Omental fat pad (tissue), 4 donors: ENCODE results near the gene SLCO3A1. TPM values are rescaled to one million over a fixed set of nuclear protein-coding genes. Genes with fewer than 3 reads are reported as not detected.
A peak's percentile ranks its signal among the peaks of the same experiment; 100 is the strongest.

Experiments used
- ATAC-seq: fragments of 150-250 bp; one replicate; pipeline ENCODE4 v1.9.1; 2016; ENCODE audit warnings: mild to moderate bottlenecking, moderate library complexity; ENCODE audit not compliant: low FRiP score
- DNase-seq: peaks from one replicate; pipeline ENCODE4 v3.0.0-alpha.2; 2019; ENCODE audit warnings: low spot score
- total RNA-seq, 4 donors: library from RNA; depleted of rRNA; stranded (reverse); fragments of >200 nt; gene quantifications; one replicate each; pipeline ENCODE4 v1.1.0, GENCODE V29; 2016
- TF ChIP-seq, protein P1 (sequence below), 3 donors: fragments of 450-650 bp; IDR thresholded peaks; one replicate each; pipeline ENCODE4 v1.5.1; 2016 to 2017; ENCODE audit warnings: antibody characterized with exemption in 3 of 3, mild to moderate bottlenecking in 3 of 3, moderate library complexity in 2 of 3

Gene SLCO3A1
- total RNA-seq, 4 donors from 2014 or later: 12.3 to 21.8 (median 14.8) TPM

GRCh38 chr15:92020207-92020606 lies 166.7 kb downstream of the SLCO3A1 start:
- DNase-seq (no peak), ATAC-seq (peak; percentile 27)
- TF ChIP-seq, protein P1, sequence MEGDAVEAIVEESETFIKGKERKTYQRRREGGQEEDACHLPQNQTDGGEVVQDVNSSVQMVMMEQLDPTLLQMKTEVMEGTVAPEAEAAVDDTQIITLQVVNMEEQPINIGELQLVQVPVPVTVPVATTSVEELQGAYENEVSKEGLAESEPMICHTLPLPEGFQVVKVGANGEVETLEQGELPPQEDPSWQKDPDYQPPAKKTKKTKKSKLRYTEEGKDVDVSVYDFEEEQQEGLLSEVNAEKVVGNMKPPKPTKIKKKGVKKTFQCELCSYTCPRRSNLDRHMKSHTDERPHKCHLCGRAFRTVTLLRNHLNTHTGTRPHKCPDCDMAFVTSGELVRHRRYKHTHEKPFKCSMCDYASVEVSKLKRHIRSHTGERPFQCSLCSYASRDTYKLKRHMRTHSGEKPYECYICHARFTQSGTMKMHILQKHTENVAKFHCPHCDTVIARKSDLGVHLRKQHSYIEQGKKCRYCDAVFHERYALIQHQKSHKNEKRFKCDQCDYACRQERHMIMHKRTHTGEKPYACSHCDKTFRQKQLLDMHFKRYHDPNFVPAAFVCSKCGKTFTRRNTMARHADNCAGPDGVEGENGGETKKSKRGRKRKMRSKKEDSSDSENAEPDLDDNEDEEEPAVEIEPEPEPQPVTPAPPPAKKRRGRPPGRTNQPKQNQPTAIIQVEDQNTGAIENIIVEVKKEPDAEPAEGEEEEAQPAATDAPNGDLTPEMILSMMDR (IDR thresholded peaks at IDR 0.05): no peak

GRCh38 chr15:92020804-92021203 lies 167.3 kb downstream of the SLCO3A1 start:
- DNase-seq: no peak
- peak; percentile 62 for ATAC-seq
- TF ChIP-seq, protein P1 (IDR thresholded peaks at IDR 0.05): no peak

DNA sequence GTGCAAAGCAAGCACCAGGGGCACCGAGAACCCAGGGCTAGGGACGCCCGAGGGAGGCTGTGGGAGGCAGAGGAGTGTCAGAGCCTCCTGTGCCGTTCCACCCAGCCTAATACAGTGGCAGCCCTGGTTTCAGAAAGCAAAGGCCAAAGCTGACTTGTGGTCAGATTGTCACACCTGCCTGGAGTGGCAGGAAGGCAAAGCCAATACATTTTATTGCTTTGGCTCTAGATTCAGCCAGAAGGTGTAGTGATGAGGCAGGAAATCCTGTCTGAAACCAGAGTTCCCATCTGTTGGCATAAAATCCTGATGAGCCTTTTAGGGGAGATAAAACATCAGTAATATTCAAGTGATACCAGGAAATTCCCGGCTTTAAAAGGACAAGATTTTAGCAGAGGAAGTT lies 168.3 kb downstream of the SLCO3A1 start:
- TF ChIP-seq, protein P1 (IDR thresholded peaks at IDR 0.05): no peak
- no peak for DNase-seq
- ATAC-seq: no peak

DNA sequence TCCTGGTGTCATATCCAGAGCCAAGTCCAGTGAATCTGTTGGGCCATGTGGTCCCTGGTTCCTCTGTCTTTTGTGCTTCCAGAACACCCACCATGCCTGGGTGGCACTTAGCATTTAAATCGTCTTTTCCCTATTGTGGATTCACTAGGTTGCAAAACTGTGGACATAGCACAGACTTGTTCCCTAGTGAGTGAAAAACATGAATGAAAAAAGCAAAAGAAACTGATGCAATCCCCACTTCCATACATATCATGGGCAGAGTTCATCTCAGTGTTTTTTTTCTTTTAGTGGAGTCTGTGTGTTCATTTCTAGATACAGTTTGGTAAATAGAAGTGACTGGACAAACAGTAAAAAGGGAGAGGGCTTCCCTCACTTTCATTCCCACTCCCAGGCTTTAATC lies 170.5 kb downstream of the SLCO3A1 start:
- DNase-seq: no peak
- TF ChIP-seq, protein P1 (IDR thresholded peaks at IDR 0.05): no peak
- ATAC-seq: no peak

DNA sequence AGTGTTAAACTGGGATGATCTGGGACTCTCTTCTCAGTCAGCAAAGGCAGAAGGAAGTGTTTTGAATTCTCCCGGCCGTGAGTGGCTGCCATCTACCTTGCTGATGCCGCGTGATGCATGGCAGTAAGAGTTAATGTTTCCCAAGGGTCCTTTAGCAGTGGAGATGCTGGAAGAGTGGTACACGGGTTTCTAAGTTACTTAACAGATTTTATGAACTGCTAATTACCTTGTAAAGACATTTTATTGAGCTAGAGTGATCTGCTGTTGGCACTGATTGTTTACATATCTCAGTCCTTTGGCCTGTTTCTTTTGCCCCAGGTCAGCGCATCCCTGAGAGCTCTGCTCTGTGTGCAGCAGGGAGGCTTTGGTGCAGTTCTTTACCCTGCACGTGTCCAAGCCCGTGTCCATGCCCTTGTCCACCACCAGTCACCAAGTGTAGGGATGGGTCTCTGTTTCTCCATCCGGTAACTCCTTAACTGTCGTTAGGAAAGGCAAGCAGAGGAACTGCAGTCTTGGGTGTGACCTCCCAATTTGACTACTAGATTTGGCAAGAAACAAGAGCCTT lies 172.3 kb downstream of the SLCO3A1 start:
- TF ChIP-seq, protein P1 (IDR thresholded peaks at IDR 0.05): no peak
- DNase-seq (no peak), ATAC-seq (no peak)

- no peak for ATAC-seq
- TF ChIP-seq, protein P1 (IDR thresholded peaks at IDR 0.05): no peak
- DNase-seq: no peak
These were observed 174.8 kb downstream of the SLCO3A1 start for GRCh38 chr15:92028389-92028724.

DNA sequence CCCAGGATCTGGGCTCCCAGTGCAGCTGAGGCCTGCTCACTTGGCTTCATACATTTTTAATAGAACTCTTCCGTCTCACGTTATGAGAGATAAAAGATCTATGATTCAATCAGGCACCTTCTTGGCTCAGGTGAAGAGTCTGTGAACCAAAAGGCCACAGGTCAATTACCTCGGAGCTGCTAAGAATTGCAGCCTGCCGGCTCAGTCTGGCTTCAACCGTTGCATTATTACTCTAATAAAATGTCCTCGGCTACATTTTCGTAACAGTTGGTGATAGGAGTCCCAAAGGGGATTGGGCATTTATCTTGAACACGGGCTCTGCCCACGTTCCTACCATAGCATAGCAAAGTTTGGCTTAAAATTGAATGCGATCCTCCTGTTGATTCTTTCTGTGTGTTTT lies 176.3 kb downstream of the SLCO3A1 start:
- DNase-seq: no peak
- no peak for ATAC-seq
- TF ChIP-seq, protein P1 (IDR thresholded peaks at IDR 0.05): no peak
